Vagina (tissue), 2 donors: ENCODE measurements around the gene ABHD2. TPM values are rescaled to one million over a fixed set of nuclear protein-coding genes. Genes with fewer than 3 reads are reported as not detected.

Source experiments
- DNase-seq, 2 donors: peaks; one replicate each; pipeline ENCODE4 v3.0.0-alpha.2; 2017; ENCODE audit errors: extremely low spot score in 2 of 2
- H3K27ac ChIP-seq: fragments of 200-600 bp; sonication (generic); one replicate; pipeline ENCODE4 v1.5.1; 2019
- H3K27me3 ChIP-seq: fragments of 200-600 bp; sonication (generic); one replicate; pipeline ENCODE4 v1.5.1; 2019
- H3K36me3 ChIP-seq, 2 donors: fragments of 200-600 bp; sonication (generic); one replicate each; pipeline ENCODE4 v1.5.1; 2017 to 2019
- H3K4me1 ChIP-seq: fragments of 200-600 bp; sonication (generic); one replicate; pipeline ENCODE4 v1.5.1; 2019
- H3K4me3 ChIP-seq, 2 donors: fragments of 200-600 bp; sonication (generic); 1 replicate in 1 of 2; 2 replicates in 1 of 2; pipeline ENCODE4 v1.5.1; 2016 to 2019
- H3K9me3 ChIP-seq: fragments of 200-600 bp; sonication (generic); one replicate; pipeline ENCODE4 v1.5.1; 2019
- POLR2A ChIP-seq, 2 donors: fragments of 450-650 bp; IDR thresholded peaks; one replicate each; pipeline ENCODE4 v1.6.1; 2017; ENCODE audit warnings: antibody characterized with exemption in 2 of 2, mild to moderate bottlenecking in 2 of 2, moderate library complexity in 2 of 2
- POLR2AphosphoS5 ChIP-seq, 2 donors: sonication (generic); formaldehyde crosslinking; IDR thresholded peaks; one replicate each; pipeline ENCODE4 v1.9.0; 2017; ENCODE audit warnings: antibody characterized with exemption in 2 of 2, mild to moderate bottlenecking in 2 of 2, low read depth in 1 of 2; ENCODE audit not compliant: insufficient read depth in 1 of 2
- intact Hi-C: fragments of 100-400 bp; cut with DNase I; formaldehyde crosslinking; loops from one replicate; pipeline ENCODE4 v1.15.1; 2023
- total RNA-seq: library from RNA; depleted of rRNA; stranded (reverse); fragments of >200 nt; gene quantifications from one replicate; pipeline ENCODE4 v1.2.3, GENCODE V29; 2016
- TF ChIP-seq, protein P1 (sequence below), 3 experiments: fragments of 450-650 bp in 2 of 3; fragments of 200-600 bp in 1 of 3; sonication (generic) in 1 of 3; IDR thresholded peaks; one replicate each; pipeline ENCODE4 v1.5.1; 2017 to 2019; ENCODE audit warnings: antibody characterized with exemption in 3 of 3, mild to moderate bottlenecking in 2 of 3, moderate library complexity in 2 of 3

Gene ABHD2
- total RNA-seq, 1 donor from 2014 or later, result 33.6 TPM

DNA sequence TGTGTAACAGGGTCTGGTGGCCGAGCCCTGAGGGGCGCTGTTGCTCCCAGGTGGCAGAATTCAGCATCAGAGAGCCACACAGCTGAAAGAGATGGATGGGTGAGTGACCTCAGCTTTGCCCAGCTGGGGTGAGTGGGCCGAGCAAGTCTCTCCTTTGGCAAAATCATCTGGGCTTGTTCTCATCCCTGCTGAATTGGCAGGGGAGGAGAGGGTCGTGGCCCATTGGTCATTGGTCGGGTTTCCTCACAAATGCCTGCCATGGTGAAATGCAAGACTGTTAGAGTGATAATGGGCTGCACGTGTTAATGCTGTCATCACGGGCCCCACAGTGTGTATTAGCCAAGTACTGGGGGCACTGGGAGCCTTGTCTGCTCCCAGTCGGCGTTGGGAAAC, 15.9 kb downstream of the ABHD2 start:
- peak overlapping the region; percentile 71 for H3K27ac ChIP-seq
- peaks cover 93% of the 10 kb centered on the region for H3K4me1 ChIP-seq
- DNase-seq, result no peak
- H3K27me3 ChIP-seq, result no peaks in the 10 kb centered on the region
- H3K9me3 ChIP-seq, result no peaks in the 10 kb centered on the region
- no peaks in the 10 kb centered on the region for H3K36me3 ChIP-seq
- H3K4me3 ChIP-seq, result no peak overlapping the region
- TF ChIP-seq POLR2AphosphoS5 (IDR thresholded peaks at IDR 0.05; ENCODE audit: insufficient read depth in 1 of 2, low read depth in 1 of 2) (peak in 1 of 2 donors; percentile 27), POLR2A (IDR thresholded peaks at IDR 0.05) (no peak)
- TF ChIP-seq, protein P1, sequence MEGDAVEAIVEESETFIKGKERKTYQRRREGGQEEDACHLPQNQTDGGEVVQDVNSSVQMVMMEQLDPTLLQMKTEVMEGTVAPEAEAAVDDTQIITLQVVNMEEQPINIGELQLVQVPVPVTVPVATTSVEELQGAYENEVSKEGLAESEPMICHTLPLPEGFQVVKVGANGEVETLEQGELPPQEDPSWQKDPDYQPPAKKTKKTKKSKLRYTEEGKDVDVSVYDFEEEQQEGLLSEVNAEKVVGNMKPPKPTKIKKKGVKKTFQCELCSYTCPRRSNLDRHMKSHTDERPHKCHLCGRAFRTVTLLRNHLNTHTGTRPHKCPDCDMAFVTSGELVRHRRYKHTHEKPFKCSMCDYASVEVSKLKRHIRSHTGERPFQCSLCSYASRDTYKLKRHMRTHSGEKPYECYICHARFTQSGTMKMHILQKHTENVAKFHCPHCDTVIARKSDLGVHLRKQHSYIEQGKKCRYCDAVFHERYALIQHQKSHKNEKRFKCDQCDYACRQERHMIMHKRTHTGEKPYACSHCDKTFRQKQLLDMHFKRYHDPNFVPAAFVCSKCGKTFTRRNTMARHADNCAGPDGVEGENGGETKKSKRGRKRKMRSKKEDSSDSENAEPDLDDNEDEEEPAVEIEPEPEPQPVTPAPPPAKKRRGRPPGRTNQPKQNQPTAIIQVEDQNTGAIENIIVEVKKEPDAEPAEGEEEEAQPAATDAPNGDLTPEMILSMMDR (IDR thresholded peaks at IDR 0.05), result no peak
- intact Hi-C loops, result no loop called here

DNA sequence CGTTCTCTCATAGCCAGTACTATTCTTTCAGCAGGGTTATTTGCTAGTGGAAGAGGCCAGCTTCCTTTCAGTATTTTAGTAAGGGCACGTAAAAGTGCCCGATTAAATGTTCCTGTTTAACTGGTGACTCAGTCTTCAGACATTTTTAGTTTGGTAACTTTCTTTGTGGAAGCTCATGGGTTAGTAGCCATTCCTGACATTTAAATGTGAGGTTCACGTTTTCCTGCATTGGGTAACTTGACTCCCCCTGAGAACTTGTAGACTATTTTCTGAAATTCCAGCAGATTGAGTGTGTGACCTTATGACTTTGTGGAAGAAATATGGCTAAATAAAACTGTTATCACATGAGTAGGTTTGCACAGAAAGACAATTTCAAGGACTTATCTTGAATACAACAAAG, 16.9 kb downstream of the ABHD2 start:
- Histone ChIP-seq H3K4me3 (no peak overlapping the region), H3K4me1 (peaks cover 86% of the 10 kb centered on the region), H3K36me3 (no peaks in the 10 kb centered on the region), H3K27me3 (no peaks in the 10 kb centered on the region), H3K9me3 (no peaks in the 10 kb centered on the region), H3K27ac (peak overlapping the region; percentile 71)
- DNase-seq, result no peak
- TF ChIP-seq, protein P1 (IDR thresholded peaks at IDR 0.05), result no peak
- TF ChIP-seq POLR2AphosphoS5 (IDR thresholded peaks at IDR 0.05; ENCODE audit: insufficient read depth in 1 of 2, low read depth in 1 of 2) (peak; percentile 34 to 84), POLR2A (IDR thresholded peaks at IDR 0.05) (no peak)
- intact Hi-C loops, result no loop called here

DNA sequence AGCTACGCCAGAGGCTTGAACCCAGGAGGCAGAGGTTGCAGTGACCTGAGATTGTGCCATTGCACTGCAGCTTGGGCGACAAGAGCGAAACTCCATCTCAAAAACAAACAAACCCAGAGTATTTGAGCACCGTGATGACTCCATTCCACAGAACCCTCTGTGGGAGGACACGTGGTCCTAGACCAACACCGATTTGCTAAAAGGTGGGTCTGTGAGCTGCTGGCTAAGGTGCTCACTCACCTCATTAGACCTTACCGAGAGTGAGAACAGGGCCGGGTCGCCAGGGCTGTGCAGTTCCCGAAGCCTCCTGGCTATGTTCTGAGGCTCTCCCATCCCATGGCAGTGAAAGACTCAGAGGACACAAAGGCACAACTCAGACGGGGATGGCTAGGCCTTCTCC, 17.9 kb downstream of the ABHD2 start:
- H3K36me3 ChIP-seq, result no peaks in the 10 kb centered on the region
- intact Hi-C loops, result no loop called here
- DNase-seq, result no peak
- H3K27ac ChIP-seq, result peak overlapping the region; percentile 71
- TF ChIP-seq, protein P1 (IDR thresholded peaks at IDR 0.05), result no peak
- TF ChIP-seq POLR2A (IDR thresholded peaks at IDR 0.05), result no peak
- H3K9me3 ChIP-seq, result no peaks in the 10 kb centered on the region
- H3K4me3 ChIP-seq, result no peak overlapping the region
- H3K27me3 ChIP-seq, result no peaks in the 10 kb centered on the region
- H3K4me1 ChIP-seq, result peaks cover 75% of the 10 kb centered on the region

DNA sequence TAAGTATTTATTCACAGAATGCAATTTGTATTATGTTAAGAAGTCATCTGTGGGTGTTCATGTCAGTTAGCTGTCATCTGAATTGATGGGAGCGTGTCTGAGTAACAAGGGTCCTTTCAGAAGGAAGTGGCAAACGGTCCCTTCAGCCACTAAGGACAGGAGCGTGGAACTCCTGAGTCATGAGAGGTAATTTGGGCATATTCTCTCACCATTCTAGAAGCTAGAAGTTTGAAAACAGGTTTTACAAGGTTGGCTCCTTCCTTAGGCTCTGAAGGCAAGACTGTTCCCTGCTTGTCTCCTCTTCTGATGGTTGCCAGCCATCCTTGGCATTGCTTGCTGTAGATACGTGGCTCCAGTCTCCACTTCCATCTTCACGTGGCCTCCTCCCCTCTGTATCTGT, 19.7 kb downstream of the ABHD2 start:
- no peak for TF ChIP-seq POLR2A (IDR thresholded peaks at IDR 0.05)
- peak in 1 of 2 donors; percentile 50 for TF ChIP-seq POLR2AphosphoS5 (IDR thresholded peaks at IDR 0.05; ENCODE audit: insufficient read depth in 1 of 2, low read depth in 1 of 2)
- no peaks in the 10 kb centered on the region for H3K27me3 ChIP-seq
- intact Hi-C loops, result no loop called here
- DNase-seq, result no peak
- H3K9me3 ChIP-seq, result no peaks in the 10 kb centered on the region
- no peaks in the 10 kb centered on the region for H3K36me3 ChIP-seq
- no peak overlapping the region for H3K4me3 ChIP-seq
- peaks cover 69% of the 10 kb centered on the region for H3K4me1 ChIP-seq
- H3K27ac ChIP-seq, result peak overlapping the region; percentile 71

DNA sequence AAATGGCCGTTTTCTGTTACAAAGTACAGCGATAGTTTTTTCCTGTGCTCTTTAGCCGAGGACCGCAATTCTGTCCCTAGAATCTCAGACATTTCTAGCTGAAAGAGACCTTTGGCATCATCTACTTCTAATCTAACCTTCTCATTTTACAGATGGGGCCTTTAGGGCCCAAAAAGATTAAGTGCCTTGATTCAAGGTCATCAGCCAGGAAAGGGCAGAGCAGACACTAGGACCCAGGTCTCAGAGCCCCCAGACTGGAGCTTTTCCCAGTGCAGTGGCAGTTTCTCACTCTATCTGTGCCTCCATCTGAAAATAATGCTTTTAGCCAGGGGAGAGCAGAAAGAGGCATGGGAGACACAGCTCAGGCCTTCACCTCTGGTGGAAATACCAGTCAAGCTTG, 20.6 kb downstream of the ABHD2 start:
- no peaks in the 10 kb centered on the region for H3K36me3 ChIP-seq
- H3K27ac ChIP-seq, result peak overlapping the region; percentile 71
- H3K4me3 ChIP-seq, result no peak overlapping the region
- intact Hi-C loops, result no loop called here
- TF ChIP-seq POLR2AphosphoS5 (IDR thresholded peaks at IDR 0.05; ENCODE audit: insufficient read depth in 1 of 2, low read depth in 1 of 2) (no peak), POLR2A (IDR thresholded peaks at IDR 0.05) (no peak)
- TF ChIP-seq, protein P1 (IDR thresholded peaks at IDR 0.05), result no peak
- H3K27me3 ChIP-seq, result no peaks in the 10 kb centered on the region
- H3K9me3 ChIP-seq, result no peaks in the 10 kb centered on the region
- no peak for DNase-seq
- peaks cover 68% of the 10 kb centered on the region for H3K4me1 ChIP-seq
